ENCODE measurements around the gene TSPAN18. TPM values are rescaled to one million over a fixed set of nuclear protein-coding genes. Genes with fewer than 3 reads are reported as not detected.

Gene TSPAN18
- total and polyA plus RNA-seq, 2 experiments from 2014 or later, result 9.5 to 21.5 TPM

DNA sequence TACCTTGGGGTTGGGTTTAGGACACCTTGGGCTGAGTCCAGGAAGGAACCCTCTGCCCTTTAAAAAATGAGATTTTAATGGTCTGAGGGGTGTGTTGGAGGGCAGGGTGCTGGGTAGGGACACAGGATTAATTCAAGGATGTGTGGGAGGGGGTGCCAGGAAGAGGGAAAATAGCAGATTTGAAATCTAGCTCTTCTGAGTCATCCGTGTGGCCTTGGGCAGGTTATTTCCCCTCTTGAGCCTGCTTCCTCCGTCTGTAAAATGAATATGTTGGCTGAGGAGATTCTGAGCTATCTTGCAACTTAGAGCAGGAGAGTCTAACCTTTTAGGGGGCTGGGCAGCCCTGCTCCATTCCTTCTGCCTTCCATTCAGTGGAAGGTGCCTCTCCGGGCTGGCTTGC is 3.0 kb downstream of the TSPAN18 start:
- no peaks in the 10 kb centered on the region for H3K9me2 ChIP-seq (replicated peaks; ENCODE audit: insufficient read depth)
- H3K27me3 ChIP-seq, result peaks cover 2% of the 10 kb centered on the region
- peaks cover 28% of the 10 kb centered on the region for H3K4me1 ChIP-seq (ENCODE audit: insufficient read depth)
- no peaks in the 10 kb centered on the region for H3K9me3 ChIP-seq (ENCODE audit: low read depth)
- no peak overlapping the region for H3K4me3 ChIP-seq
- H2AFZ ChIP-seq, result no peak overlapping the region
- peak overlapping the region; percentile 100 for H3K4me2 ChIP-seq
- 76% methylated on average over 3 of the region's 3 CpGs for WGBS (ENCODE audit: low lambda C conversion rate, missing lambda C conversion rate)
- H3K27ac ChIP-seq, result no peak overlapping the region
- no peak for TF ChIP-seq EZH2 (IDR thresholded peaks at IDR 0.05; ENCODE audit: borderline replicate concordance)
- TF ChIP-seq, protein P1, sequence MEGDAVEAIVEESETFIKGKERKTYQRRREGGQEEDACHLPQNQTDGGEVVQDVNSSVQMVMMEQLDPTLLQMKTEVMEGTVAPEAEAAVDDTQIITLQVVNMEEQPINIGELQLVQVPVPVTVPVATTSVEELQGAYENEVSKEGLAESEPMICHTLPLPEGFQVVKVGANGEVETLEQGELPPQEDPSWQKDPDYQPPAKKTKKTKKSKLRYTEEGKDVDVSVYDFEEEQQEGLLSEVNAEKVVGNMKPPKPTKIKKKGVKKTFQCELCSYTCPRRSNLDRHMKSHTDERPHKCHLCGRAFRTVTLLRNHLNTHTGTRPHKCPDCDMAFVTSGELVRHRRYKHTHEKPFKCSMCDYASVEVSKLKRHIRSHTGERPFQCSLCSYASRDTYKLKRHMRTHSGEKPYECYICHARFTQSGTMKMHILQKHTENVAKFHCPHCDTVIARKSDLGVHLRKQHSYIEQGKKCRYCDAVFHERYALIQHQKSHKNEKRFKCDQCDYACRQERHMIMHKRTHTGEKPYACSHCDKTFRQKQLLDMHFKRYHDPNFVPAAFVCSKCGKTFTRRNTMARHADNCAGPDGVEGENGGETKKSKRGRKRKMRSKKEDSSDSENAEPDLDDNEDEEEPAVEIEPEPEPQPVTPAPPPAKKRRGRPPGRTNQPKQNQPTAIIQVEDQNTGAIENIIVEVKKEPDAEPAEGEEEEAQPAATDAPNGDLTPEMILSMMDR (IDR thresholded peaks at IDR 0.05; ENCODE audit: poor library complexity), result no peak
- TF ChIP-seq EZH2phosphoT487 (IDR thresholded peaks at IDR 0.05; ENCODE audit: low read depth, severe bottlenecking, unreplicated experiment), result no peak
- peaks cover 47% of the 10 kb centered on the region for H3K79me2 ChIP-seq
- H4K20me1 ChIP-seq (ENCODE audit: insufficient read depth, poor library complexity, severe bottlenecking), result no peaks in the 10 kb centered on the region
- no peaks in the 10 kb centered on the region for H3K36me3 ChIP-seq (replicated peaks; ENCODE audit: insufficient read depth, low read depth)
- no peak for DNase-seq (ENCODE audit: low spot score)

DNA sequence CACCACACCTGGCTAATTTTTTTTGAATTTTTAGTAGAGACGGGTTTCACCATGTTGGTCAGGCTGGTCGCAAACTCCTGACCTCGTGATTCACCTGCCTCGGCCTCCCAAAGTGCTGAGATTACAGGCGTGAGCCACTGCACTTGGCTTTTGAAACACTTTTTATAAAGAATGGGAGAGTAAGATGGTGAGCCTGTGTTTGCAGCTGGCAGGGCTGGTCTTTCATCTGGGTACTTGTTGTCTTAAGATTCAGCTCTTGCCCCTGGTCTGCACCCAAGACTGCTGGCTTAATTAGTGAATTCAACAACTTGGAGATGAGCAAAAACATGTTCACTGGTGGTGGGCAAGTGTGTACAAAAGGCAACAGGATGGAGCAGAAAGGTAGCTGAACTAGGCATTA is 4.0 kb downstream of the TSPAN18 start:
- 86% methylated on average over 5 of the region's 5 CpGs for WGBS (ENCODE audit: low lambda C conversion rate, missing lambda C conversion rate)
- H3K4me3 ChIP-seq, result no peak overlapping the region
- TF ChIP-seq EZH2 (IDR thresholded peaks at IDR 0.05; ENCODE audit: borderline replicate concordance), result no peak

DNA sequence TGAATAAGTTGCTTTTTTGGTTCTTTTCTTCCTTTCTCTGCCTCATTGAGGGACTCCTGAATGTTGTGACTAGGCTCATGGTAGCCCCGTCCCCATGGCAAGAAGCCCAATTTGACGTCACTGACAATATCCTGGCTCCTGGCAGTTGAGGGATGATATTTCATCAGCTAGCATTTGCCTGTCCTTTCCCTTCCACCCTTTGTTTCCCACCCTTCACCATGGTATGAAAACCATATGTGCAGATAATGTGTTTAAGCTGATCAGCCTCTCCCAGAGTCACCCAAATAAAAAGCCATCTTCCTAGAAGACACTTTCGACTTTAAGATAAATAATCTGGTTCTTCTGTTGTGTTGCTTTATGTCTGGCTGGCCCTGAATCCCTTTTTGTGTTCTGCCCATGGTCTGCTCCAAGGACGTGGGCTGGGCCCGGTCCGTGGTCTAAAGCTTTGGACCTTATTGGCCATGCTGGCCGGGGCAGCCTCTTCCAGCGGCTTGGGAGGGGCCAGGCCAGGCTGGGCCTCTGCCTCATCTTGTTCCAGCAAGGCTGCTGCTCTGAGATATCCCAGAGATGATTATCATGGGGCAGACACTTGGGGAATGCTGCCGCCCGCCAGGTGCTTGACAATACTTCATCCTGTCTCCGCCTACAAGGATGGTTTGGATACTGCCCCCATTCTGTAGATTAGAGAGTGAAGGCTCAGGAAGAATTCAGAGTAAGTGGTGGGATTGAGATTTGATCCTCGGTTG is 5.1 kb downstream of the TSPAN18 start:
- Histone ChIP-seq H3K4me2 (no peak overlapping the region), H3K27ac (peak overlapping the region; percentile 43), H3K9me3 (ENCODE audit: low read depth) (no peaks in the 10 kb centered on the region), H3K36me3 (replicated peaks; ENCODE audit: insufficient read depth, low read depth) (no peaks in the 10 kb centered on the region), H4K20me1 (ENCODE audit: insufficient read depth, poor library complexity, severe bottlenecking) (peaks cover 2% of the 10 kb centered on the region), H3K4me3 (no peak overlapping the region), H3K9me2 (replicated peaks; ENCODE audit: insufficient read depth) (no peaks in the 10 kb centered on the region), H3K27me3 (peaks cover 2% of the 10 kb centered on the region), H3K4me1 (ENCODE audit: insufficient read depth) (peaks cover 18% of the 10 kb centered on the region), H3K79me2 (peaks cover 49% of the 10 kb centered on the region), H2AFZ (no peak overlapping the region)
- 53% methylated on average over 12 of the region's 12 CpGs for WGBS (ENCODE audit: low lambda C conversion rate, missing lambda C conversion rate)
- TF ChIP-seq EZH2phosphoT487 (IDR thresholded peaks at IDR 0.05; ENCODE audit: low read depth, severe bottlenecking, unreplicated experiment) (no peak), EZH2 (IDR thresholded peaks at IDR 0.05; ENCODE audit: borderline replicate concordance) (no peak)
- TF ChIP-seq, protein P1 (IDR thresholded peaks at IDR 0.05; ENCODE audit: poor library complexity), result no peak
- DNase-seq (ENCODE audit: low spot score), result no peak

More for the DNA sequence above, 4.0 kb downstream of the TSPAN18 start:
- no peak overlapping the region for H3K27ac ChIP-seq
- H3K36me3 ChIP-seq (replicated peaks; ENCODE audit: insufficient read depth, low read depth), result no peaks in the 10 kb centered on the region
- H3K9me2 ChIP-seq (replicated peaks; ENCODE audit: insufficient read depth), result no peaks in the 10 kb centered on the region
- peaks cover 27% of the 10 kb centered on the region for H3K4me1 ChIP-seq (ENCODE audit: insufficient read depth)
- no peak for DNase-seq (ENCODE audit: low spot score)
- no peaks in the 10 kb centered on the region for H4K20me1 ChIP-seq (ENCODE audit: insufficient read depth, poor library complexity, severe bottlenecking)
- H2AFZ ChIP-seq, result no peak overlapping the region
- peaks cover 49% of the 10 kb centered on the region for H3K79me2 ChIP-seq
- H3K4me2 ChIP-seq, result no peak overlapping the region
- peaks cover 2% of the 10 kb centered on the region for H3K27me3 ChIP-seq
- H3K9me3 ChIP-seq (ENCODE audit: low read depth), result no peaks in the 10 kb centered on the region

DNA sequence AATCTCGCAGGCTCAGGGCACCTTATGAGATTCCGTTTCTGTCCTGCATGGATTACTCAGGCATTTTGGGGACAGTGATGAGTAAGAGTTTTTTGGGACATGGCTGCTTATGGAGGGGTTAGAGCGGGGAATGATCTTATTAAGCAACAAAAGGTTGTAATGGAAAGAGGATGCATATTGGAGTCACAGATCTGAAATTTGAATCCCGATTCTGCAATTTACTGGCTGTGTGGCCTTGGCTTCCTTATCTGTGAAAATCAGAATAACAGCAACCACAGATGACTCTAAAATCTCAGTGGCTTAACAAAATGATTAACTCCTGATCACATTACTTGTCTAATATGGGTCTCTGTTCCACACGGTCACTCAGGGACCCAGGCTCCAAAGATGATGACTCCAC is 5.8 kb downstream of the TSPAN18 start:
- Histone ChIP-seq H3K9me3 (ENCODE audit: low read depth) (no peaks in the 10 kb centered on the region), H2AFZ (no peak overlapping the region), H3K9me2 (replicated peaks; ENCODE audit: insufficient read depth) (no peaks in the 10 kb centered on the region), H3K27ac (peak overlapping the region; percentile 43), H3K4me1 (ENCODE audit: insufficient read depth) (peaks cover 18% of the 10 kb centered on the region), H3K36me3 (replicated peaks; ENCODE audit: insufficient read depth, low read depth) (no peaks in the 10 kb centered on the region), H3K4me3 (no peak overlapping the region), H4K20me1 (ENCODE audit: insufficient read depth, poor library complexity, severe bottlenecking) (peaks cover 5% of the 10 kb centered on the region), H3K79me2 (peaks cover 54% of the 10 kb centered on the region), H3K27me3 (peaks cover 2% of the 10 kb centered on the region), H3K4me2 (no peak overlapping the region)
- WGBS (ENCODE audit: low lambda C conversion rate, missing lambda C conversion rate), result 80% methylated on average over 5 of the region's 5 CpGs
- no peak for DNase-seq (ENCODE audit: low spot score)
- TF ChIP-seq EZH2 (IDR thresholded peaks at IDR 0.05; ENCODE audit: borderline replicate concordance) (no peak), EZH2phosphoT487 (IDR thresholded peaks at IDR 0.05; ENCODE audit: low read depth, severe bottlenecking, unreplicated experiment) (no peak)
- TF ChIP-seq, protein P1 (IDR thresholded peaks at IDR 0.05; ENCODE audit: poor library complexity), result no peak
